Neural crest cell (in vitro differentiated cells): Measurements from ENCODE around the gene SSTR4. TPM values are rescaled to one million over a fixed set of nuclear protein-coding genes. Genes with fewer than 3 reads are reported as not detected.

Experiments
- DNase-seq: peaks from one replicate; pipeline ENCODE4 v3.0.0; 2021; ENCODE audit warnings: low read depth, mixed read lengths, low spot score
- H3K27ac Mint-ChIP-seq: one replicate; pipeline ENCODE4 v1.8.0; 2021; ENCODE audit warnings: mild to moderate bottlenecking, mixed read lengths; ENCODE audit not compliant: unreplicated experiment
- H3K27me3 Mint-ChIP-seq: 2 replicates; pipeline ENCODE4 v1.8.0; 2021; ENCODE audit warnings: low read depth, mild to moderate bottlenecking, mixed read lengths
- H3K36me3 Mint-ChIP-seq: 2 replicates; pipeline ENCODE4 v1.8.0; 2021; ENCODE audit warnings: low read depth, mild to moderate bottlenecking, mixed read lengths
- H3K4me1 Mint-ChIP-seq: 2 replicates; pipeline ENCODE4 v1.8.0; 2021; ENCODE audit warnings: mixed read lengths
- H3K4me3 Mint-ChIP-seq: one replicate; pipeline ENCODE4 v1.8.0; 2021; ENCODE audit warnings: mild to moderate bottlenecking, mixed read lengths
- H3K9me3 Mint-ChIP-seq: 2 replicates; pipeline ENCODE4 v1.8.0; 2021; ENCODE audit warnings: mixed read lengths
- total RNA-seq: library from RNA; stranded (reverse); gene quantifications from 2 replicates; pipeline ENCODE4 v1.2.1, GENCODE V29; 2021
- TF ChIP-seq, protein P1 (sequence below): fragments of 200-600 bp; sonication (generic); conservative IDR thresholded peaks from 2 replicates; pipeline ENCODE4 v1.5.0; 2021; ENCODE audit warnings: antibody characterized with exemption, mild to moderate bottlenecking

SSTR4 gene
- total RNA-seq, 1 donor from 2014 or later, result not detected

DNA sequence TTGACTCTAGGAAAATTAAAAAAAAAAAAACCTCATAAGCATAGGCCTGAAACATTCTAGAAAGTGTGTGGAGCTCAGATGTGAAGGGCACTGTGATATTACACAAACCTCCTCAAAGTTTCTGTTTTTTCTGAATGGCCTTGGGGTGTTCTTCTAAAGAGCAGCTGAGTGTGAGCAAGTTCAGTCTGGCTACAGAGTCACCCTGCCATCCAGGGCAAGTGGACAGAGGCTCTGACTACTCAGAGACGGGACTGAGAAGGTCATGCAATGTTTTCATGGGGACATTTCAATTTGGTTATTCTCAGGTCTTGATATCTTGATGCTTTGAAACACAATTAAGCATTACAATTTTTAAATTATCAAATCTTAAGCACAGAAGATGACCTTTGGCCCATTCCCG, 36.6 kb upstream of the SSTR4 start:
- TF ChIP-seq, protein P1, sequence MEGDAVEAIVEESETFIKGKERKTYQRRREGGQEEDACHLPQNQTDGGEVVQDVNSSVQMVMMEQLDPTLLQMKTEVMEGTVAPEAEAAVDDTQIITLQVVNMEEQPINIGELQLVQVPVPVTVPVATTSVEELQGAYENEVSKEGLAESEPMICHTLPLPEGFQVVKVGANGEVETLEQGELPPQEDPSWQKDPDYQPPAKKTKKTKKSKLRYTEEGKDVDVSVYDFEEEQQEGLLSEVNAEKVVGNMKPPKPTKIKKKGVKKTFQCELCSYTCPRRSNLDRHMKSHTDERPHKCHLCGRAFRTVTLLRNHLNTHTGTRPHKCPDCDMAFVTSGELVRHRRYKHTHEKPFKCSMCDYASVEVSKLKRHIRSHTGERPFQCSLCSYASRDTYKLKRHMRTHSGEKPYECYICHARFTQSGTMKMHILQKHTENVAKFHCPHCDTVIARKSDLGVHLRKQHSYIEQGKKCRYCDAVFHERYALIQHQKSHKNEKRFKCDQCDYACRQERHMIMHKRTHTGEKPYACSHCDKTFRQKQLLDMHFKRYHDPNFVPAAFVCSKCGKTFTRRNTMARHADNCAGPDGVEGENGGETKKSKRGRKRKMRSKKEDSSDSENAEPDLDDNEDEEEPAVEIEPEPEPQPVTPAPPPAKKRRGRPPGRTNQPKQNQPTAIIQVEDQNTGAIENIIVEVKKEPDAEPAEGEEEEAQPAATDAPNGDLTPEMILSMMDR, result no peak
- no peak for DNase-seq
- Mint-ChIP-seq H3K4me1 (no peaks in the 10 kb centered on the region), H3K9me3 (no peaks in the 10 kb centered on the region), H3K36me3 (no peaks in the 10 kb centered on the region), H3K27me3 (no peaks in the 10 kb centered on the region), H3K4me3 (no peak overlapping the region), H3K27ac (no peak overlapping the region)

DNA sequence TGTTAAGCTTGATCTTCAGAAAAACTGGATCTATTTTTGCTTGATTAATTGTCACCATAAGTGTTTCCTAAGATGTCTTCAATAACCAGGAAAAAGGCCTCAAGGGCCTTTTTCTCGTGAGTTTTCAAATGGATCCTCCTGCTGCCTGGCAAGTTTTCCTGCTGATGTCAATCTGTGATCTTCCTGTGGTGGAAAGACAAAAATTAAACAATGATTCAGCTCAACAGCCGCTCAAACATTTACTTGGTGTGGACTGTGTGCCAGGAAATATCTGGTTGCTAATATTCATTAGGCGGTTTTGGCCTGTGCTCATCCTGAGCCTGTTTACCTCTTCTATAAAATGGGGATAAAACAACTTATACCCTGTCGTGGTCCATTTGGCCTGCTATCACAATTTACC, 35.4 kb upstream of the SSTR4 start:
- TF ChIP-seq, protein P1, result no peak
- H3K4me1 Mint-ChIP-seq, result no peaks in the 10 kb centered on the region
- no peak overlapping the region for H3K4me3 Mint-ChIP-seq
- H3K27me3 Mint-ChIP-seq, result peaks cover 8% of the 10 kb centered on the region
- no peak overlapping the region for H3K27ac Mint-ChIP-seq
- H3K9me3 Mint-ChIP-seq, result no peaks in the 10 kb centered on the region
- H3K36me3 Mint-ChIP-seq, result no peaks in the 10 kb centered on the region
- no peak for DNase-seq

DNA sequence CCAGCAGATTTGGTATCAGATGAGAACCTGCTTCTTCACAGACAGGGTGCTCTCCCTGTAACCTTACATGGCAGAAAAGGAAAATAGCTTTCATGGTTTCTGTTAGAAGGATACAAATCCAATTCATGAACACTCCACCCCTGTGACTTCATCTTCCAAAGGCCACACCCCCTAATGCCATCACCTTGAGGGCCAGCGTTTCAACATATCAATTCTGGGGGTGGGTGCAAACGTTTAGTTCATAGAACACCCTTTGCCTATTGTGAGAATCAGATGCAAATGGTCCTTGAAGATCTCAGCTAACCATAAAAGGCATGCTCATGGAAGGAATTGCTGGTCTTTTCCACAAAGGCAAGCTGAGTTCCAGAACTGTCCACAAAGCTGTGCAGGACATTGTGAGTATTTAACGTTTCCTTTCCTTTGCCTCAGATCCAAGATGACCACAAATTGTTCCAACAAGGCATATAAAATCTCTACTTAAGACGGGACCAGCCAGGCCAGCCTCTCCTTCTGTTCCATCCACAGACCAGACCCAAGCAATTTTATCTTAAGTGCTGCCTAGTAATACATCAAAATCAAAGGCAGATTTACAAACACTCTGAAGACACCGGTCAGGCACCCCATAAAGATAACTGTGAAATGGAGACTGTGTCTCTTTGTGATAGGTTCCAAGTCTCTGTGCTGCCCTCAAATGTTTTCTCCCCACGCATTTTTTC, 34.7 kb upstream of the SSTR4 start:
- Mint-ChIP-seq H3K27me3 (peaks cover 8% of the 10 kb centered on the region), H3K9me3 (no peaks in the 10 kb centered on the region), H3K27ac (no peak overlapping the region), H3K4me3 (no peak overlapping the region), H3K36me3 (no peaks in the 10 kb centered on the region), H3K4me1 (no peaks in the 10 kb centered on the region)
- TF ChIP-seq, protein P1, result no peak
- no peak for DNase-seq

DNA sequence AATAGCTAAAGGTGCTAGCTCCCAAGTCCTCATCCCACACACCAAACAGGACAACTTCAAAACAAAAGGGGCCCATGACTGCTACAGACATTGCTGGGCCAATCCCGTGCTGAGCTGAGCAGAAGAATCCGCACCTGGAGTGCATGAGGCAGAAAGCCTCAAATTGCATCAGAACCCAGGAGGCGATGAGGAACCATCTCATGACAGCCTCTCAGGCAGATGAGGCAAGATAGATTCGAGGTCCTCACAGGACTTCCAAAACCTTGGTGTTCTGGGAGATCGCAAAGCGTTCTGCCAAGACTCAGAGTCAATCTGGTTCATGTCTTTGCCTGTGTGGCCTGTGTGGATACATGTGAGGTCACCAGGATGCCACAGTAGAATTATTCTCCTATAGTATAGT, 32.8 kb upstream of the SSTR4 start:
- TF ChIP-seq, protein P1, result no peak
- H3K9me3 Mint-ChIP-seq, result no peaks in the 10 kb centered on the region
- H3K36me3 Mint-ChIP-seq, result no peaks in the 10 kb centered on the region
- DNase-seq, result no peak
- H3K4me1 Mint-ChIP-seq, result no peaks in the 10 kb centered on the region
- H3K4me3 Mint-ChIP-seq, result no peak overlapping the region
- H3K27me3 Mint-ChIP-seq, result peaks cover 8% of the 10 kb centered on the region
- no peak overlapping the region for H3K27ac Mint-ChIP-seq

DNA sequence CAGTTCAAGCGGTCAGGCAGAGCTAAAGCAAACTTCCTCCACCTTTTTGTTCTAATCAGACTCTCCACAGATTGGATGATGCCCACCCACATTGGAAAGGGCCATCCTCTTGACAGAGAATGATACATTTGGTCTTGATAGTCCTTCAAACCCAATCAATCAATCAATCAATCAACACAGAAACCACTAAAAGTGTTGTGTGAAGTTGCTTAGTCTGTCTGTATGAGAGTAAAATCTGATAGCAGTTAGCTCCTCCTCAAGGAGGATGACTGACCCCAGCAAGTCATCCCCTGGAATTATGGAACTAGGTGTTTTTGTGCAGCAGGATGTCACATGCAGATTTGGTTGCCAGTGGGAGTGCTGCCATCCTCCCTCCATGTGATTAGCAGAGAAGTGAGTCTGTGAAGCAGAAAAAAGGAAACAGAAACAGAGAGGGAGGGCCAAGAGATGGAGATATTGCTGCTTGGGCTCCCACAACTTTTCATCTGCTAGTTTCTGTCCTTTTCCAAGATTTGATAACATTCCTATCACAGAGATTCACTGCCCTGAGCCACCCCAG, 32.0 kb upstream of the SSTR4 start:
- TF ChIP-seq, protein P1, result no peak
- Mint-ChIP-seq H3K4me1 (no peaks in the 10 kb centered on the region), H3K27me3 (peaks cover 8% of the 10 kb centered on the region), H3K4me3 (no peak overlapping the region), H3K9me3 (no peaks in the 10 kb centered on the region), H3K27ac (no peak overlapping the region), H3K36me3 (no peaks in the 10 kb centered on the region)
- no peak for DNase-seq
